GM15510 (cell line): ENCODE results near the gene DGKZ.

ENCODE experiments used
- POLR2A ChIP-seq: IDR thresholded peaks from 3 replicates; pipeline ENCODE4 v1.6.1; 2011; ENCODE audit warnings: borderline replicate concordance; ENCODE audit not compliant: insufficient read length; ENCODE audit errors: extremely low read depth

The DGKZ gene

DNA sequence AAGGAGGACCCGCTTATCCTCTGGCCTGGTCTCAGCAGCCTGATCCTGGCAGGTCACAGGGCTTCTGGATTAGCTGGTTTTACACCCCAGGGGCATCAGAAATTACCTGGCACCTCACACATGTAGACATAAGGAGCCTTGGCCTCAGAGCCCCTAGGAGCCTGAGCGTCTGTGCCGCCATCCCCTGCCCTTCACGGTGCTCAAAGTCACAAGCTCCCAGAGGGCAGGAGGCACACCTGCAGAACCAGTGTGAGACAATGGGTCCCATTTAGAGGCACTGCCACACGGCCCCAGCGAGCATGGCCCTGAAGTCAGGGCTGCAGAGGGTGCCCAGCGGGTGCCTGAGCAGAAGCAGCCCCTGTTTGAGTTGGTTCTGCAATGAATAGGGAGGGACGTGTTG is 3.9 kb downstream of the DGKZ start:
- no peak for TF ChIP-seq POLR2A

DNA sequence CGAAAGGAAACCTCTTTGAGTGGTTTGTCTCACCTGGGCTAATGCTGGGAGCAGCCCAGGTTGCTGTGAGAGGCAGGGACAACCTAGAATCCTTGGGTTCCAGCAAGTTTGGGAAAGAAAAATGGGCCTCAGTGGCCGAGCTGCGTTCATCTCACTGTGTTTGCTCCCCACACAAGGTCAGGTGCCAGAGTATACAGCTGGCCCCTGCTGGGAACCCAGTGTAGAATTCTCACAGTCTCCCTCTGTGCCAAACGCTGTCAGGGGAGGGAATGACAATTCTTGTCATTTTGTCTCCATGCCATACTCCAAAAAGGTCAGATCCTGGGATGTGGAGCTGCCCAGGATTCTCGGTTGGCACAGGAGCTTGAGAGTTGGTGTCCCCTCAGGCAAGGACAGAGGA is 4.3 kb downstream of the DGKZ start:
- no peak for TF ChIP-seq POLR2A

DNA sequence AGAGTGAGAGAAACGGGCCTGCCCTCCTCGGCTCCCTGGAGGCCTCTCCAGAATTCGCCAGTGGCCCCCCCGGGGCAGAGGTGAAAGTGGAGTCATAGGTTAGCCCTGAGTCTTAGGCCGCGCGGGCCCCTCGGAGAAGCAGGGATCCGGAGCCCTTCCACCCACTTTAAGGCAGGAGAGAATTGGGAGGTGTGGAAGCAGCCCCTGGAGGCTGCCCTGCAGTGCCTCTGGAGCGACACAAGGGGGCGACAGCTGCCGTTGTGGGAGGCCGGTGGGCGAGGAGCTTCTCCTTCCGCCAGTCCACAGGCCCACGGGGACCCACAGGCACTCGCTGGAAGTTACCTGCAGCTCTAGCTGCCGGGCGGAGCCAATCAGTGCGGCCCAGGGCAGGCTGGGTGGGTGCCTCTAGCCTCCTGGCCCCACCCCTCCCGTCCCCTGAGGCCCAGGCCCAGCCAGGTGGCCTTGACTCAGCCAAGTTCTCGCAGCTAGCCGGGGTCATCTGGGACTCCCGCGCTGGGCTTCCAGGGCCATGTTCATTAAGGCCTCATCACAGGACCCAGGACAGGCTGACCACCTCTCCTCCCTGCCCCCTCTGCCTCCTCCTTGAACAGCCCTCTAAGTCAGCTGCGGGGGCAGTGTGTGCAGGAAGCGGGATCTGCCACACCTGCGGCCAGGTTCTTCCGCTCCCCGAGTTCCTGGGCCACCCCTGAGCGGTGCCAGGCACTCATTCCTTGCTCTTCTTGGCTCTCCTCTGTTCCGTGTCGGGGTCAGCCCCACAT is 5.0 kb downstream of the DGKZ start:
- TF ChIP-seq POLR2A = no peak

DNA sequence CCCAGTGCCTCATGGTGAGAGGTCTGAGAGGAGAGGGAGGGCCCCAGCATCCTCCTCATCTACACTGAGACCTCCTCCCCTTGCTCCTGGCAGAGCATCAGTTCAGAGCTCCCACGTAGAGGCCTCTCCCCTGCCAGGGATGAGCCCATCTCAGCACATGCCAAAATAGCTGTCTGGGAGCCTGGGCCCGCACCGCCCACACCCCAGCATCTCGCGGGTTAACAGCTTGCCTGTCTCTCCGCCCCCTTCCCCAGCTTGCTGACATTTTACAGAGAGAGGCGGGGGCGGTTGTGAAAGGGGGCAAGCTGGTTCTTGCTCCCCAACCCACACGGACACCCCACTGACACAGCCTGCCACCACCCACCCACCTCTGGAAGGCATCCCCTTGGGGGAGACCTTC is 6.4 kb downstream of the DGKZ start:
- no peak for TF ChIP-seq POLR2A

DNA sequence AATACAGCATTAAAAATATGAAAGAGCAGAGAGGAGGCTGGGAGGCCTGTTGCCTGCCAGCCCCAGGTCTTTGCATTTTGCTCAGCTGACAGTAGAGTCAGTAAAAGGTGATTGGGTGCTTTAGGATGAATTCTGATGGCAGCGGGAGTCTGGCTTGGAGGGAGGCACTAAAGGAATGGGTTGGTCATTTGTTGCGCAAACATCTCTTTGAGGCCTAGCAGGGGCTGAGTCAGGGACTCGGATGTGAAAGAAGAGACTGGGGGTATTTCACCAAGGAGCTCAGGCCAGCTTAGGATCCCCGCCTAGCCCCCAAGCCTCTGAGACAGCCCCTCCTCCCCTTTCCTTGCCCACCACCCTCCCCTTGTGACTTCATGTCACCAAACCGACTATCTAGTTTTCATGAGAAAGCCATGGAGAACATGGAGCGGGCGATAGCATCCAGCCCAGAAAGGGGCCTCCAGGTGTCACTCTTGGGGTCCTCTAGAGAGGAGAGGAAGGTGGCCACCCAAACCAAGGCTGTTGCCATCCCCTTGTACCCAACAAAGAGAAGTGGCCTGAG is 9.7 kb downstream of the DGKZ start:
- TF ChIP-seq POLR2A = no peak

DNA sequence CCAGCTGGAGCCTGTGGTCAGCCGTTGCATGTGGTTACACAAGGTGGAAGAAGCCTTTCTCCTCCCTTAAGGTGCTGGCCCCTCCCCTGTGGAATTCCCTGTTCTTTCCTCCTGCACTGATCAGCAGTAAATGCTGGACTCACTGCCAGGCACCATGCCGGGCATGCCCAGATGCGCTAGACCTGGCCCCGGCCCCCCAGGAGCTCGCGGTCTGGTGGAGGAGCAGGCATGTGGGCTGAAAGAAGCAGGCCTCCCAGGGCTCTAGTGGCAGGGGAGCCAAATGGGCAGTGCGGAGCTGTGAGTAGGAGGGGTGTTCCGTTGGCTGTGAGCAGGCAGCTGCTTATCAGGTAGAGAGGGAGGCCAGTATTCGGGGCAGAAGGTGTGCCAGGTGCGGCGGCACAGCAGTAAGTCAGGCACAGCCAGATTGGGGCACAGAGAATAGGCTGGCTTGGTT is 10.2 kb downstream of the DGKZ start:
- TF ChIP-seq POLR2A = no peak

DNA sequence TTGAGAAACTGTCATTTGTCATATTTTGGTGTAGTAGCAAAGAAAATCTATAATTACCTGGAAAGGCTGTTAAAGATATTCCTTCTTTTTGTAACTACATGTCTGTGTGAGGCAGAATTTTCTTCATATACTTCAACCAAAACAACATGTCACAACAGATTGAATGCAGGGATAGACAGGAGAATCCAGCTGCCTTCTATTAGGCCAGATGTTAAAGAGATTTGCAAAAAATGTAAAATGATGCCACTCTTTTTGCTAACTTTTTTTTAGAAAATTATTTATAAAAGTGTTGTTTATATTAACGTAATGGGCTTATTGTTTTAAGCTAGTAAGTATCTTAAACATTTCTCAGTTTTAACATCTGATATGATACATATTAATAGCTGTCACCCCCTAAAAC is 12.7 kb downstream of the DGKZ start:
- no peak for TF ChIP-seq POLR2A

DNA sequence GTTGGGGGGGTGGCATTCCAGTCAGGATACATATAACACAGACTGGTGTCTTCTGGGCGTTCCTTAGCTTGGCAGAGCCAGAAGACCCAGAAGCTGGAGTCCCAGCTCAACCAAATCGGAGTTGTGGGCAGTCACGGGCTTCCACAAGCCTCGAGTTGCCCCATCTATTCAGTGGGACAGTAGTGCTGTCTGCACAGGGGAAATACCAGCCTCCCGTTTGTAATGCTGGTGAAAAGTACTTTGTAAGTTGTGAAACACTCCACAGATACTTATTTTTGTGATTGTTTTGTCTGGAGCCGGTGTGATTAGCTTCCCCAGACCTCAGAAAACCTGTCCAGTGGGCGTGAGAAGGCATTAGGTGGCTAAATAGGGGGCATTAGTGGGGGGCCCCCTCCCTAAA is 13.6 kb downstream of the DGKZ start:
- no peak for TF ChIP-seq POLR2A

DNA sequence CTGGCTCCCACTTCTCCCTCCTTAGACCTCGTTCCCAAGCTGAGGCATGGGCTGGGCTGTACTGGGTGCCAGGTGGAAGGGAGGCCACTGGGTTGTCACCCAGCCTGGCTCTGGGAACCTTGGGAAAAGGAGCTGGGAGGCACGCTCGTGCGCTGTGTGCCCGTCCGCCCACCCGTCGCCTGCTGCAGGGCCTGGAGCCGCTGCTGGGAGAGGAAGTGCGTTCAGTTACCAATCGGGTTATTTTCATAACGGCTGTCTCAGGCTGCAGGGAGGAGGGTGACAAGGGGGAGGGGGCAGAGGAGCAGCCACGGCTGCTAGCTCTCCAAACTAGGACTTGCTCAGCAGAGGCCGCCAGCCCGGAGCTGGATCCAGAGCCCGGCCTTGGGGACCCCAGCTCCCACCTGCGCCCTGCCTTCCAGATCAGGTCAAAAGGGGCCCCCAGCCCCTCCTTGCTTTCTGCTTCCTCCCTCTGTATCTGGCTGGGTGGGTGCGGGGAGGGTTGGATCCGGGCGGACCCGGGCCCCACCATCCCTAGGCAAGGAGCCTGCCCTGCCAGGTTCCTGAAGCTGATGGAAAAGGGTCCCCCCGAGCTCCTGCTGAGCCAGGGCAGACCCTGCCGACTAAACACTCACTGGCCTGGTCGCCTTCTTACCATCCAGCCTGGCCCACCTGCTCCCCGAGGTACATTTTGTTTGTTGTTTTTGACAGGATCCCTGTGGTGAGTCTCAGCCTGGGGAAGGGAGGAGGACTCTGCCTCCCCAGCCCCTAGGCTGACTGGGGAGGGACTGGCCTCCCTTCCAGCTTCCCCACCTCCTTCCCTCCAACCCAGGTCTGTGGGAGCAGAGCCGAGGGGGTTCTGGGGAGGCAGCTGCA is 14.3 kb downstream of the DGKZ start:
- TF ChIP-seq POLR2A = peak; percentile 57

DNA sequence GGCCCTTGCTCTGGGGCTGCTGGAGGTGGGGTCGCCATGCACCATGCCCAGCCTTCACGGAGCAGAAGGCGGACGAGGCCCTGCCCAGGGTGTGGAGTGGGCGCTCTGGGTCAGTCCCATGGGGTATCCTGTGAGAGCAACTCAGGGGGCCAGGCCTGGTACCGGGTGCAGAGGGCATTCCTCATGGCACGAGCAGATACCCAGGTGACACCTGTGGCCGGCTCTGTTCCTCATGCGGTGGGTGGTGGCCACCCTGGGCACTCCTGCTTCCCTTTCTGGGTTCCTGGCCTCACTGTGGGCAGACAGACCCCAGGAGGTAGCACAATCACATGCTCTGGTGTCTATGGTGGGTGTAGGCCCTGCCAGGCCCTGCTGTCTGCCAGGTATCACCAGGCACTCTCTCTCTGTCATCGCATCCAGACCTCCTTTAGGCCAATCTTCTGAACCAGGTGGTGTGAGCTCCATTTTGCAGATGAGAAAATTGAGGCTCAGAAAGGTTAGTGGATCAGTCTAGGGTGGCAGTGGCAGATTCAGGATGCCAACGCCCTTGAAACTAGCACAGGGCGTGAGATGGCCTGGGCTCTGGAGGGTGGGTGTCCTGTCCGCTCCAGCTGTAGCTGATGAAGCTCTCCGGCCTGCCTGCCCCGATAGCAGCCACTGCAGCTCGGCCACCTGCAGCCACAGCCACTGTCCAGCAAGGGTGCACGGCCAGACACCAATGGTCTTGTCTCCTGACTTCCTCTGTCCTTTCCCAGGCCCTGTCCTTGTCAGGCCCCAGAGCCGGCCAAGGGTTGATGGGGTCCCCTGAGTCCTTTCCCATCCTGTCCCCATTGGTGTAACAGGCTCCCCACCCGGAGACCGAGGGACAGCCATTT is 15.1 kb downstream of the DGKZ start:
- no peak for TF ChIP-seq POLR2A

DNA sequence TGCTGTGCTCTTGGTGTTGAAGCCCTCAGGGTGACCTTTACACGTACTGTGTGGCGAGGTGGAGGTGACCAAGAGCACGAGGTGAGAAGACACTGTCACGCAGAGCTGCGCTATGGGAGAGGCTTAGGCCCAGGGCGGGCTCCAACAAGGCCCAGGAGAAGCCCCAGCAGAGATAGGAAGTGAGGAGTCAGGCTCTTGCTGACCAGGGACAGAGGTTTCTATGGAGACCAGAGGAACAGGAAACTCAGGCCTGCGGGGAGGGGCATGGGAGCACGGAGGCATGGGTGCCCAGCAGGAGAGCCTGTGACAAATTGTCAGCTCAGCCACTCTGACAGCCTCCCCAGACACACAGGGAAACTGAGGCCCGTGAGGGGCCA is 15.8 kb downstream of the DGKZ start:
- no peak for TF ChIP-seq POLR2A

DNA sequence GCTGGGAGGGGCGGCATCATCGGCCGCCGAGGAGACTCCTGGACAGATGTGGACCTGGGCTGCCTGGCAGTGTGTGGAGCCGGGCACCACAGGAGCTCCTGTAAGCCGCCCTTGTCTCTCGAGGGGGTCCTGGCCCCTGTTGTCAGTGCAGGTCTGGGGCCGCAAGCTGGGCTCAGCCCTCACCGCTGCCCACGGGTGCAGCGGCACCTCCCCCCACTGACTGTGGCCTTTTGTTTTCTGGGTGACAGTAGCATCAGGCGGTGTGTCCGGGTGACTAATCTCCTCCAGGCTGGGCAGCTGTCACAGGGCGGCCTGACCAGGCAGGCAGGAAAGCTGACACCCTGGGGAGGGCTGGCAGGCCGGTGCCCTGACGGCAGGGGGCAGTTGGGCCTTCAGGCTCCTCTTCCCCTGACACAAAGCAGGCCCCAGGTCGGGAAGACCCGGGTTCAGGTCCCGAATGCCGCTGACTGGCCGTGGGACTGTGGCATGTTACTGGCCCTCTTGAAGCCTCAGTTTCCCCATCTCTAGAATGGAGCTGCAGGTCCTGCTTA is 16.3 kb downstream of the DGKZ start:
- no peak for TF ChIP-seq POLR2A

DNA sequence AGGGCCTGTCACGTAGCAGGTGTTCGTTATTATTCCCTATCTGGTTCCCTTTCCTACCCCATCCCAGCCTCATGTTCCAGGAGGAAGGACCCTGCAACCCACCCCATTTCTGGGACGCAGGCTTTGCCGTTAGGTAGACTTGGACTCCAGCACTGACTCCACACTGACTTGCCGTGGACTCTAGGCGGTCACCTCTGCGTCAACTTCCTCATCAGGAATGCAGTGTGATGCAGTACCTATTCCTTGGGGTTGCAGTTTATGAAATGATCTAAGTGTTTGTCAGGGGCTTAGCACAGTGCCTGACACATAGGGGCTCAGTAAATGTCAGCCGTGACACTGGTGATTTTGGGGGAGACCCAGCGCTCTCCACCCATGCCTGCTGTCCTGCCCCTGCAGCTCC is 16.8 kb downstream of the DGKZ start:
- no peak for TF ChIP-seq POLR2A

DNA sequence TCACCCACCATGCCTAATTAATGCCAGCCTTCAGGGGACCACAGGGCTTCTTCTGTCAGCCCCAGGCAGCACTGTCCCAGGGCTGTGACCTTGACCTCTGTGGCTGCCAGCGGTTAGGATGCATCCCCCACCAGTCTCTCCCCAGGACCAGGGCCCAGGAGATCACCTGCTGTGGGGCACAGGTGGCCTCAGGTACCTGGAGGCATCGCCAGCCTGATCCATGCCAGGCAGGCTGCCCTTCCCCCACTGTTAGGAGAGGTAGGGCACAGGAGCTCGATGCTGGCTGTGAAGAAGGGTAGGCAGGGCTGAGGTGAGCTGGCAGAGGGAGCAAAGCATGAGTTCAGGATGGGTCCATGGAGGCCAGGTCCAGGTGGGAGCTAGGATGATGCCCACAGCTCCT is 17.5 kb downstream of the DGKZ start:
- no peak for TF ChIP-seq POLR2A
